ENCODE measurements around the gene KRTAP5-5. TPM values are rescaled to one million over a fixed set of nuclear protein-coding genes. Genes with fewer than 3 reads are reported as not detected.

Gene KRTAP5-5
- total RNA-seq, 1 experiment from 2014 or later: not detected

- no CpG with 5 or more reads among the region's 19 CpGs for WGBS (ENCODE audit: extremely low coverage, insufficient read length, low lambda C conversion rate)
- no peak overlapping the region for H3T11ph ChIP-seq (ENCODE audit: low read length)
- H3K9me3 Mint-ChIP-seq: peaks cover 0 to 4% of the 10 kb centered on the region in 2 experiments; a peak in 1 of 5 replicates
- H3K18ac ChIP-seq (ENCODE audit: insufficient read length, low read depth, low read length): no peak overlapping the region
- no peak overlapping the region for H2AFZ ChIP-seq (ENCODE audit: low read length)
- no peak overlapping the region for H2BK120ac ChIP-seq (ENCODE audit: low read depth, low read length, poor library complexity, severe bottlenecking)
- H3K4me1 ChIP-seq (ENCODE audit: insufficient read depth, low read length): no peaks in the 10 kb centered on the region
- H3K79me2 ChIP-seq (ENCODE audit: insufficient read depth, low read length): no peaks in the 10 kb centered on the region
- H3K27me3 ChIP-seq (ENCODE audit: insufficient read depth, low read length): no peaks in the 10 kb centered on the region; the same call in 1 of the 2 replicates
- peaks cover 4 to 9% of the 10 kb centered on the region in 2 experiments; a peak in 3 of 4 replicates for H3K4me1 Mint-ChIP-seq
- no peak overlapping the region for H4K8ac ChIP-seq (replicated peaks; ENCODE audit: insufficient read length, low read depth, low read length)
- H3K23me2 ChIP-seq (ENCODE audit: insufficient read length, low read depth, low read length, poor library complexity, severe bottlenecking): no peaks in the 10 kb centered on the region
- no peaks in the 10 kb centered on the region for H3K79me1 ChIP-seq (ENCODE audit: insufficient read depth, low read depth, low read length, poor library complexity, severe bottlenecking)
- H3K4ac ChIP-seq (ENCODE audit: low read depth, low read length): no peak overlapping the region
- no peak overlapping the region for H2AK5ac ChIP-seq (ENCODE audit: insufficient read length, low read length)
- H3K27me3 Mint-ChIP-seq (ENCODE audit: low read depth): peaks cover 45% of the 10 kb centered on the region
- H2BK12ac ChIP-seq (ENCODE audit: insufficient read length, low read depth, low read length): no peak overlapping the region
- no peak overlapping the region for H2BK5ac ChIP-seq (ENCODE audit: insufficient read length, low read length)
- no peak overlapping the region for H3K4me3 Mint-ChIP-seq
- H4K91ac ChIP-seq (ENCODE audit: insufficient read length, low read depth, low read length): no peak overlapping the region
- TF ChIP-seq CTCF (conservative IDR thresholded peaks at IDR 0.05): no peak
- H3K36me3 Mint-ChIP-seq (ENCODE audit: insufficient read depth in 1 of 3, low read depth in 3 of 3): no peaks in the 10 kb centered on the region
- no peak overlapping the region for H3K27ac Mint-ChIP-seq
- no peak overlapping the region for H2BK20ac ChIP-seq (ENCODE audit: low read depth, low read length, poor library complexity, severe bottlenecking)
- no peak overlapping the region for H3K14ac ChIP-seq (ENCODE audit: insufficient read depth, low read length)
- no peak for DNase-seq
- H3K27ac ChIP-seq (ENCODE audit: insufficient read length, low read depth, low read length): no peak overlapping the region
- H3K4me2 ChIP-seq (ENCODE audit: insufficient read depth, insufficient read length, low read length): no peak overlapping the region
- H3K56ac ChIP-seq (ENCODE audit: insufficient read length, low read depth, low read length): no peak overlapping the region
- no peak overlapping the region for H2BK15ac ChIP-seq (ENCODE audit: low read depth, low read length)
- H3K9me3 ChIP-seq (ENCODE audit: control insufficient read depth, low read depth, low read length): no peaks in the 10 kb centered on the region
- no peaks in the 10 kb centered on the region for H4K20me1 ChIP-seq (ENCODE audit: control insufficient read depth, insufficient read depth, insufficient read length)
- no peak overlapping the region for H4K5ac ChIP-seq (ENCODE audit: insufficient read length, low read depth, low read length)
- H3K23ac ChIP-seq (ENCODE audit: insufficient read length, low read depth, low read length): no peak overlapping the region
- no peak overlapping the region for H3K9ac ChIP-seq (ENCODE audit: extremely low read depth, insufficient read length, low read length)
Measured at GRCh38 chr11:1652026-1652425, 22.5 kb downstream of the KRTAP5-5 start.
